ENCODE results near the gene B4GALNT3. TPM values are rescaled to one million over a fixed set of nuclear protein-coding genes. Genes with fewer than 3 reads are reported as not detected.

The B4GALNT3 gene
- total RNA-seq, 2 experiments from 2014 or later, result 1.2 to 1.9 TPM

GRCh38 chr12:568486-568885 is 108.7 kb downstream of the B4GALNT3 start:
- intact Hi-C loops (cut with micrococcal nuclease), result loop anchor here (2.0 to 10.0 kb wide), 3 partner anchors 246 to 1026 kb away; partner anchors contain the start of genes FBXL14 and RAD52
- CTCF ChIA-PET, result interaction anchor here (1.0 to 6.6 kb wide), 8 partner anchors 11 to 380 kb away, joined by 3 to 71 read pairs (median 6); partner anchors contain the start of genes RAD52 and WNK1
- no peak overlapping the region for H3K27ac Mint-ChIP-seq
- no peaks in the 10 kb centered on the region for H3K9me3 Mint-ChIP-seq
- peaks cover 54% of the 10 kb centered on the region for H3K4me1 Mint-ChIP-seq (ENCODE audit: low read depth)
- no peak for DNase-seq
- POLR2A ChIA-PET, result no interaction called here
- no peaks in the 10 kb centered on the region for H3K27me3 Mint-ChIP-seq
- H3K4me3 Mint-ChIP-seq, result no peak overlapping the region
- no peaks in the 10 kb centered on the region for H3K36me3 Mint-ChIP-seq

- intact Hi-C loops (cut with micrococcal nuclease), result loop anchor here (2.0 to 10.0 kb wide), 3 partner anchors 246 to 1026 kb away; partner anchors contain the start of genes FBXL14 and RAD52
- H3K4me1 Mint-ChIP-seq (ENCODE audit: low read depth), result peaks cover 49% of the 10 kb centered on the region
These were observed 109.4 kb downstream of the B4GALNT3 start for GRCh38 chr12:569091-569676.

GRCh38 chr12:569803-570434 is 110.2 kb downstream of the B4GALNT3 start:
- peak overlapping the region; percentile 79 for H3K4me3 Mint-ChIP-seq
- no peaks in the 10 kb centered on the region for H3K36me3 Mint-ChIP-seq
- ChIA-PET POLR2A (interaction anchor here (0.5 to 1.0 kb wide), 3 partner anchors 103 to 185 kb away, joined by 3 to 5 read pairs (median 3); no protein-coding TSS in a partner anchor), CTCF (interaction anchor here (0.6 to 6.6 kb wide), 39 partner anchors 8 to 1014 kb away, joined by 3 to 71 read pairs (median 4); partner anchors contain the start of genes CCDC77, RAD52 and WNK1)
- H3K9me3 Mint-ChIP-seq, result no peaks in the 10 kb centered on the region
- peaks cover 48% of the 10 kb centered on the region for H3K4me1 Mint-ChIP-seq (ENCODE audit: low read depth)
- H3K27me3 Mint-ChIP-seq, result no peaks in the 10 kb centered on the region
- H3K27ac Mint-ChIP-seq, result no peak overlapping the region
- peak; percentile 90 for DNase-seq
- intact Hi-C loops (cut with micrococcal nuclease), result loop anchor here (2.0 to 10.0 kb wide), 4 partner anchors 245 to 1025 kb away; partner anchors contain the start of genes FBXL14 and RAD52

More at GRCh38 chr12:569091-569676, 109.4 kb downstream of the B4GALNT3 start:
- no peak for DNase-seq
- H3K9me3 Mint-ChIP-seq, result no peaks in the 10 kb centered on the region
- no peaks in the 10 kb centered on the region for H3K27me3 Mint-ChIP-seq
- no peak overlapping the region for H3K27ac Mint-ChIP-seq
- H3K36me3 Mint-ChIP-seq, result no peaks in the 10 kb centered on the region
- POLR2A ChIA-PET, result interaction anchor here (1.0 kb wide), 2 partner anchors 104 to 185 kb away, joined by 3 to 5 read pairs; no protein-coding TSS in a partner anchor
- CTCF ChIA-PET, result interaction anchor here (0.6 to 6.6 kb wide), 26 partner anchors 8 to 1014 kb away, joined by 3 to 71 read pairs (median 5); partner anchors contain the start of genes CCDC77, RAD52 and WNK1
- H3K4me3 Mint-ChIP-seq, result no peak overlapping the region

GRCh38 chr12:570435-570920 is 110.7 kb downstream of the B4GALNT3 start:
- Mint-ChIP-seq H3K9me3 (no peaks in the 10 kb centered on the region), H3K4me3 (peak overlapping the region; percentile 3), H3K27ac (no peak overlapping the region), H3K36me3 (no peaks in the 10 kb centered on the region), H3K27me3 (no peaks in the 10 kb centered on the region), H3K4me1 (ENCODE audit: low read depth) (peaks cover 48% of the 10 kb centered on the region)
- intact Hi-C loops (cut with micrococcal nuclease), result loop anchor here (10.0 kb wide), 1 partner anchor 524 kb away; no protein-coding TSS in a partner anchor
- DNase-seq, result no peak
- ChIA-PET CTCF (interaction anchor here (0.6 to 6.6 kb wide), 32 partner anchors 8 to 1396 kb away, joined by 3 to 71 read pairs (median 5); partner anchors contain the start of genes RAD52 and WNK1), POLR2A (interaction anchor here (0.5 to 1.0 kb wide), 2 partner anchors 103 to 112 kb away, joined by 3 read pairs; no protein-coding TSS in a partner anchor)

- H3K27ac Mint-ChIP-seq, result no peak overlapping the region
These were observed 111.4 kb downstream of the B4GALNT3 start for GRCh38 chr12:570921-571794.

GRCh38 chr12:571795-572531 is 112.2 kb downstream of the B4GALNT3 start:
- intact Hi-C loops (cut with micrococcal nuclease), result loop anchor here (10.0 kb wide), 1 partner anchor 523 kb away; no protein-coding TSS in a partner anchor
- Mint-ChIP-seq H3K27ac (peak overlapping the region; percentile 33), H3K36me3 (no peaks in the 10 kb centered on the region), H3K4me1 (ENCODE audit: low read depth) (peaks cover 48% of the 10 kb centered on the region), H3K4me3 (no peak overlapping the region), H3K9me3 (no peaks in the 10 kb centered on the region), H3K27me3 (no peaks in the 10 kb centered on the region)
- DNase-seq, result no peak
- POLR2A ChIA-PET, result interaction anchor here (0.8 to 1.0 kb wide), 2 partner anchors 179 to 180 kb away, joined by 3 to 4 read pairs; partner anchors contain the start of gene WNK1
- CTCF ChIA-PET, result interaction anchor here (1.2 to 6.6 kb wide), 3 partner anchors 180 to 380 kb away, joined by 3 to 71 read pairs (median 53); partner anchors contain the start of gene WNK1

More at GRCh38 chr12:570921-571794, 111.4 kb downstream of the B4GALNT3 start:
- no peak for DNase-seq
- Mint-ChIP-seq H3K4me3 (peak overlapping the region; percentile 3), H3K4me1 (ENCODE audit: low read depth) (peaks cover 46% of the 10 kb centered on the region), H3K9me3 (no peaks in the 10 kb centered on the region), H3K36me3 (no peaks in the 10 kb centered on the region), H3K27me3 (no peaks in the 10 kb centered on the region)
- intact Hi-C loops (cut with micrococcal nuclease), result loop anchor here (10.0 kb wide), 1 partner anchor 524 kb away; no protein-coding TSS in a partner anchor
- CTCF ChIA-PET, result interaction anchor here (0.6 to 6.6 kb wide), 15 partner anchors 9 to 1395 kb away, joined by 3 to 71 read pairs (median 4); partner anchors contain the start of gene WNK1
- POLR2A ChIA-PET, result no interaction called here

DNA sequence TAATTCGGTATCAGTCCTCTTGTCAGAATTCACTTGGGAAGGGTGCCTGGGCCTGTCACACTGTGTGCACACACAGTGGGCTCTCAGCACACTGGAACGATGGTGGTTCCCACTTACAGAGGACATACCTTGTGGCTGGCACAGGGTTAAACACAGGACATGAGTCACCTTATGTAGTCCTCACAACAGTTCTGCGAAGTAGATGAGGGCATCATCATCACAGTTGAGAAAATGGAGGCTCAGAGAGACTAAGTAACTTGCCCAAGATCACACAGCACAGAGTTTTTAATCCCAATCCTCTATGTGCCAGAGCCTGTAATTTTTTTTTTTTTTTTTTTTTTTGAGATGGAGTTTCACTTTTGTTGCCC is 112.8 kb downstream of the B4GALNT3 start:
- POLR2A ChIA-PET, result interaction anchor here (0.8 to 1.0 kb wide), 2 partner anchors 178 to 180 kb away, joined by 3 to 4 read pairs; partner anchors contain the start of gene WNK1
- no peak overlapping the region for H3K4me3 Mint-ChIP-seq
- intact Hi-C loops (cut with micrococcal nuclease), result loop anchor here (10.0 kb wide), 1 partner anchor 522 kb away; no protein-coding TSS in a partner anchor
- no peaks in the 10 kb centered on the region for H3K9me3 Mint-ChIP-seq
- no peaks in the 10 kb centered on the region for H3K27me3 Mint-ChIP-seq
- DNase-seq, result no peak
- CTCF ChIA-PET, result interaction anchor here (4.2 to 6.6 kb wide), 2 partner anchors 180 to 243 kb away, joined by 53 to 71 read pairs; partner anchors contain the start of gene WNK1
- H3K27ac Mint-ChIP-seq, result peak overlapping the region; percentile 33
- peaks cover 46% of the 10 kb centered on the region for H3K4me1 Mint-ChIP-seq (ENCODE audit: low read depth)
- no peaks in the 10 kb centered on the region for H3K36me3 Mint-ChIP-seq

GRCh38 chr12:573232-573631 is 113.5 kb downstream of the B4GALNT3 start:
- no peak for DNase-seq
- ChIA-PET POLR2A (no interaction called here), CTCF (interaction anchor here (4.2 to 6.6 kb wide), 2 partner anchors 179 to 242 kb away, joined by 53 to 71 read pairs; partner anchors contain the start of gene WNK1)
- no peaks in the 10 kb centered on the region for H3K27me3 Mint-ChIP-seq
- peaks cover 45% of the 10 kb centered on the region for H3K4me1 Mint-ChIP-seq (ENCODE audit: low read depth)
- H3K36me3 Mint-ChIP-seq, result no peaks in the 10 kb centered on the region
- H3K4me3 Mint-ChIP-seq, result no peak overlapping the region
- H3K27ac Mint-ChIP-seq, result no peak overlapping the region
- intact Hi-C loops (cut with micrococcal nuclease), result loop anchor here (10.0 kb wide), 1 partner anchor 522 kb away; no protein-coding TSS in a partner anchor
- no peaks in the 10 kb centered on the region for H3K9me3 Mint-ChIP-seq

- H3K27me3 Mint-ChIP-seq, result no peaks in the 10 kb centered on the region
- intact Hi-C loops (cut with micrococcal nuclease), result loop anchor here (5.0 to 10.0 kb wide), 3 partner anchors 38 to 520 kb away; no protein-coding TSS in a partner anchor
- H3K4me3 Mint-ChIP-seq, result no peak overlapping the region
- H3K9me3 Mint-ChIP-seq, result no peaks in the 10 kb centered on the region
- peaks cover 38% of the 10 kb centered on the region for H3K4me1 Mint-ChIP-seq (ENCODE audit: low read depth)
- no peaks in the 10 kb centered on the region for H3K36me3 Mint-ChIP-seq
- ChIA-PET POLR2A (interaction anchor here (0.5 to 2.7 kb wide), 2 partner anchors 178 to 313 kb away, joined by 3 to 27 read pairs; partner anchors contain the start of gene WNK1), CTCF (interaction anchor here (0.6 to 5.2 kb wide), 10 partner anchors 10 to 483 kb away, joined by 3 to 119 read pairs (median 10); partner anchors contain the start of genes RAD52 and WNK1)
- DNase-seq, result no peak
- peak overlapping the region; percentile 28 for H3K27ac Mint-ChIP-seq
These were observed 114.9 kb downstream of the B4GALNT3 start for GRCh38 chr12:574475-575128.

Data from activated CD4-positive, alpha-beta memory T cell treated with anti-CD3 and anti-CD28 coated beads for 36 hours (primary cell).